WI38 (cell line): ENCODE results near the gene TMEM132C.

Experiments
- H3K4me3 ChIP-seq: 2 replicates; pipeline ENCODE4 v1.5.1; 2011; ENCODE audit warnings: low read depth, mild to moderate bottlenecking, control low read depth, low read length
- TF ChIP-seq, protein P1 (sequence below): IDR thresholded peaks from 2 replicates; pipeline ENCODE4 v1.5.1; 2012; ENCODE audit warnings: low read depth, mild to moderate bottlenecking, control low read depth, low read length

TMEM132C gene

DNA sequence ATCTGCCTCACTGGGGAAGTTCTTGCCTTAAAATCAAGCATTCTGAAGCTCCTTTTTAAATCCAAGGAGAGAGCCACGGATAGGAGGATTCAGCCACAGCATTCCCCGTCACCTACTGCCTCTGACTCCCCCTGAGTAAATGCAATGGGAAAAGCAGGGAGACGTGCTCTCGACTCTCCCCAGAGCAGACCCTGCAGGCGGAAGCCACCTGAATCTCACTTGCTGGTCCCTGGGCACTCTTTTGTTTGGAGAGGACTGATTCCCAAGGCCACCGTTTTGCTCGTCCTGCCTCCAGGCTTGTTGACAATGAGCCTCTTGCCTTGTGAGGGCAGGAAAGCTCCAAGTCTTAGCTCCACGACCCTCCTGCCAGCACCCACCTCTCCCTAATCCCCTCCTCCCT is 352.3 kb downstream of the TMEM132C start:
- H3K4me3 ChIP-seq: no peak overlapping the region
- TF ChIP-seq, protein P1, sequence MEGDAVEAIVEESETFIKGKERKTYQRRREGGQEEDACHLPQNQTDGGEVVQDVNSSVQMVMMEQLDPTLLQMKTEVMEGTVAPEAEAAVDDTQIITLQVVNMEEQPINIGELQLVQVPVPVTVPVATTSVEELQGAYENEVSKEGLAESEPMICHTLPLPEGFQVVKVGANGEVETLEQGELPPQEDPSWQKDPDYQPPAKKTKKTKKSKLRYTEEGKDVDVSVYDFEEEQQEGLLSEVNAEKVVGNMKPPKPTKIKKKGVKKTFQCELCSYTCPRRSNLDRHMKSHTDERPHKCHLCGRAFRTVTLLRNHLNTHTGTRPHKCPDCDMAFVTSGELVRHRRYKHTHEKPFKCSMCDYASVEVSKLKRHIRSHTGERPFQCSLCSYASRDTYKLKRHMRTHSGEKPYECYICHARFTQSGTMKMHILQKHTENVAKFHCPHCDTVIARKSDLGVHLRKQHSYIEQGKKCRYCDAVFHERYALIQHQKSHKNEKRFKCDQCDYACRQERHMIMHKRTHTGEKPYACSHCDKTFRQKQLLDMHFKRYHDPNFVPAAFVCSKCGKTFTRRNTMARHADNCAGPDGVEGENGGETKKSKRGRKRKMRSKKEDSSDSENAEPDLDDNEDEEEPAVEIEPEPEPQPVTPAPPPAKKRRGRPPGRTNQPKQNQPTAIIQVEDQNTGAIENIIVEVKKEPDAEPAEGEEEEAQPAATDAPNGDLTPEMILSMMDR: no peak

DNA sequence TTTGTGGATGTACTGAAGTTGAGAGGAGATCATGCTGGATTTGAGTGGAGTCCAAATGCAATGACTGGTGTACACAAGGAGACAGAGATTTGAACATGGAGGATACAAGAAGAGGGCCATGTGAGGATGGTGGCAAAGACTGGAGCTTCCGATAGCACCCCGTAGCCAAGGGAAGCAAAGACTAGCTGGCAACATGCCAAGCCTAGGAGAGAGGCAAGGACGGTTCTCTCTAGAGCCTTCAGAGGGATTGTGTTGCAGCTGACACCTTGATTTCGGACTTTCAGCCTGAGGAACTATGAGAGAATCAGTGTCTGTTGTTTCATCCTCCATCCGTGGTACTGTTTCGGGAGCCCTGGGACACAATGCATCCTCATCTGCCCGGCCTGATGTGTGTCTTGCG is 354.3 kb downstream of the TMEM132C start:
- no peak overlapping the region for H3K4me3 ChIP-seq
- TF ChIP-seq, protein P1: no peak

DNA sequence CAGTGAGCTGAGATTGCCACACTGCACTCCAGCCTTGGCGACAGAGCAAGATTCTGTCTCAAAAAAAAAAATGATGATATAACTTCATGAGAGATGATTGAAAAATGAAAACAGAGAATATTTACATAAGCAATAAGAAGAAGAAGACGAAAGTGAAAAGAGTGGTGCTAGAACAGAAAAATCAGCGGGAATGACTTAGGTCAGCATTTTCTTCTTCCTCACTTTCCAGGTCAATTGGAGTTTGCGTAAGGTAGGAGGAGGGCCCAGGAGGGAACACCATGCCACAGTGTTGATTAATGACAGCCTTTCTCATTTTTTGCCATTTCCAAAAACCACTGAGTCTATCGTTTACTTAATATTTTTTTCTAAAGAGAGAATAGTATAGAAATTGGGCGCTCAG is 356.8 kb downstream of the TMEM132C start:
- H3K4me3 ChIP-seq: no peak overlapping the region

DNA sequence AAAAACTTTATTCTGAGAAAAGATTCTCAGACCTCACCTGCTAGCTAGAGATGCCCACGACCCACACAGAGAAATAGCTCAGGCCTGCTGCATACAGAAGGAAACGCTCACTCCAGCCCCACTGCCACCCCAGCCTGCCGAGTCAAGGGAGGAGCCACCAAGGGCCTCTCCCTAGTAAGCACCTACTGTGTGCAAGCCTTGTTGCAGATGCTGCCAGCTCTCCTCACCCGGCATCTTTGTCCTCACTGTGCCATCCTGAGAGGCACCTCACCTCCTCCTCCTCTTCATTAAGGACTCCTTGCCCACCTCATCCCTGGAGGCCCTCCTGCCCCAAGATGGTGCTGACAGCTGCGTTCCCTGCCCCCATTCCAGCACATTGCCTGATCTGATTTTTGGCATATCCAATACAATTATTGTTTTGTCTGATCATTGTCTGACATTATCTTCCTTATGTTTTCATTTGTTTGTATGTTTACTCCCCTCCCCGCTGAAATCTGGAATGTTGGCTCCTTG is 359.9 kb downstream of the TMEM132C start:
- H3K4me3 ChIP-seq: no peak overlapping the region
- TF ChIP-seq, protein P1: no peak

More for the DNA sequence above, 356.8 kb downstream of the TMEM132C start:
- TF ChIP-seq, protein P1: no peak

DNA sequence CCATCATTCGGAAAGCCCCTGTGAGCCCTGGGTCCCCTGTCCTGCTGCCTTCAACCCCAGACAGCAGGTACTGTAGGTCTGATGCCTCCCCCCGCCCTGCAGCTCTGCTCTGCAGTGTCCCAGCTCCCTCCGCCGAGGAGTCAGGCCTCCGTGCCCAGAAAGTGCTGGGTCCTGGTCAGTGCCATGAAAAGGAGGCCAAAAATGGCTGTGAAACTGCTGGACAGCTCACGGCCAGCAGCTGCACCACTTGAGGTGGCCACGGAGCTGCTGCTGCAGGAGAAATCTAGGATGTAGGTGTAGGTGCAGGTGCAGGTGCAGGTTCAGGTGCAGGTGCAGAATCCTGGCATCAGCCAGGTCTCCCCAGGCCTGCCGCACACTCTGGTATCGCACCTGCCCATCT is 360.7 kb downstream of the TMEM132C start:
- H3K4me3 ChIP-seq: no peak overlapping the region
- TF ChIP-seq, protein P1: no peak

DNA sequence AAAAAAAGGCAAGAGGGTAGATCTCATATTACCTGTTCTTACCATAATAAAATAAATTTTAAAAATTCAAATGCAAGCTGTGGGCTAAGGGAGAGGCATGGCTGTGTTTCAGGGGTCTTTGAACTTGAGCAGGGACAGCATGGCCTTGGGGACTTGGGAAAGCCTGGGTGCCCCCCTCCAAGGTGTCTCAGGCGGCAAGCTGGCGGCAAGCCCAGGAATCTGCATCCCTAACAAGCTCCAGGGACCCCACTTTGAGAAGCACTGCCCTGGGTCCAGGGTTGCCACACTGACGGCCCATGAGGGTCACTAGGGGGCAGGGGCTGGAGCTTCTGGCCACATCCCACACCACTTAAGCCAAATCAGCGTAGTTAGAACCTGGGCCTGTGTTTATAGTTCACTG is 363.0 kb downstream of the TMEM132C start:
- no peak overlapping the region for H3K4me3 ChIP-seq
- TF ChIP-seq, protein P1: no peak

DNA sequence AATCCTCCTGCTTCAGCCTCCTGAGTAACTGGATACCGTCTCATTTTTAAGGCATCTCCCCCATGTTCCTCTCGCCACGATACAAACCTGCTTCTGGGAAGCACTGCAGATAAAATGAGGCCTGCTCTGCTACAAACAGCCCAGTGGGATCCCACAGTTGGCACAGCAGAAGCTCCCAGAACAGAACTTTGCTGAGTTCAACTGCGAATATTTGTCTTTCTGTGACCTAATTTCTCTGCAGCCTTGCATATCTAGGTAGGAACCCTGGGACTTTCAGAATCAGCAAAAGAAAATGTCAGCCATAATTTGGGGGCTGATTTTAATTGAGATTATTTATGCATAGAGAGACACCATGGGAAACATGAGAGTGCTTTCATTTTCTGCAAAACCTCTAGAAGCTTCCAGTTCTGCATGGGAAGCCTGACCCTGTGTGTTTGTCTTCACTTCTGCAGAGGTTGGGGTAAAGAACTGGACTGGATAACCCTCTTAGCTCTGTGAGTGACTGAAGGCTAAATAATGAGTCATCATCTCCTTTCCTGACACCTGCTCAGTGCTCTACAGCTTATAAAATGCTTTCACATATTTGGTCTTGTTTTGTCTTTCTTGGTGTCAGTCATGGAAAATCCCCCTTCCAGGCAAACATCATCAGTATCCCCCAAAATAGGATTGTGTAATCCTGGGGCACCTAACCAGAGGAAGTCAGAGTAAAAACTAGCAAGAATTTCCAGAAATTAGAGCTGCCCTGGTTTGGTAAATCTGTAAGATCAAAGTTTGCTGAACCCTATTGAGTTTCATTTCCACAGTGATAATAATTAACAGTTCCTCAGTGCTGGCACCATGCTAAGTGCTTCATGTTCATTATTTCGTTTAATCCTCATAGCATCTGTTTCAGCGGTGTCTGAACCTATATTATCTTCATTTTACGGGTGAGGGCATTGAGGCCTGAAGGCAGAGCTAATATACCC is 371.0 kb downstream of the TMEM132C start:
- TF ChIP-seq, protein P1: no peak
- H3K4me3 ChIP-seq: no peak overlapping the region
